Activated gamma-delta T cell (primary cell): ENCODE data around the gene ARHGEF5.
"Not testable (repeated sequence)": the region's sequence is repeated elsewhere in the genome, so short reads cannot be mapped to it uniquely, and the experiment has no call there.

Experiments
- DNase-seq: peaks from one replicate; lab custom pipeline; 2025; lab: John Stamatoyannopoulos, UW

The ARHGEF5 gene

GRCh38 chr7:144384071-144384470 is 28.9 kb downstream of the ARHGEF5 start:
- DNase-seq, result no peak

- DNase-seq, result no peak
Observed at GRCh38 chr7:144384555-144385245, 29.5 kb downstream of the ARHGEF5 start.

- no peak for DNase-seq
Observed at GRCh38 chr7:144386741-144387140, 31.5 kb downstream of the ARHGEF5 start.

DNA sequence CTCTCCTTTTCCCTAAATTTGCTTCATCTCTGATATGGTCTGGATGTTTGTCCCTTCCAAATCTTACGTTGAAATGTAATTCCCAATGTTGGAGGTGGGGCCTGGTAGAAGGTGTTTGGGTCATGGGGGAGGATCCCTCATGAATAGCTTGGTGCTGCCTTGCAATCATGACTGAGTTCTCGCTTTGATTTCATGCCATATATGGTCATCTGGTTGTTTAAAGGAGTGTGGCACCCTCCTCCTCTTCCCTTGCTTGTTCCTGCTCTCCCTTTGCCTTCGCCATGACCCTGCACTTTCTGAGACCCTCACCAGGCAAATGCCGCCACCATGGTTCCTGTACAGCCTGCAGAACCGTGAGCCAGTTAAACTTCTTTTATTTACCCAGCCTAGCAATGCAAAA is 33.7 kb downstream of the ARHGEF5 start:
- no peak for DNase-seq

GRCh38 chr7:144390481-144390880 is 35.3 kb downstream of the ARHGEF5 start:
- no peak for DNase-seq

DNA sequence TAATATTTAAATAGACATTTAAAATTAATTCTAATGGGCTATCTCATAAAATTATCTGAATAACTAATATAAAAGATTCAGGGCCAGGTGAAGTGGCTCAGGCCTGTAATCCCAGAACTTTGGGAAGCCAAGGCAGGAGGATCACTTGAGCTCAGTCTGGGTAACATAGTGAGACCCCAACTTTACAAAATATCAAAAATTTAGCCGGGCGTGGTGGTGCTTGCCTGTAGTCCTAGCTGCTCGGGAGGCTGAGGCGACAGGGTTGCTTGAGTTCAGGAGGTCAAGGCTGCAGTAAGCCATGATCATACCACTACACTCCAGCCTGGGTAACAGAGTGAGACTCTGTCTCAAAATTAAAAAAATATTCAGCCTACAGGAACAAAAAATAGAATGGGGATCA is 35.8 kb downstream of the ARHGEF5 start:
- DNase-seq, result no peak

GRCh38 chr7:144391823-144392255 is 36.6 kb downstream of the ARHGEF5 start:
- no peak for DNase-seq

DNA sequence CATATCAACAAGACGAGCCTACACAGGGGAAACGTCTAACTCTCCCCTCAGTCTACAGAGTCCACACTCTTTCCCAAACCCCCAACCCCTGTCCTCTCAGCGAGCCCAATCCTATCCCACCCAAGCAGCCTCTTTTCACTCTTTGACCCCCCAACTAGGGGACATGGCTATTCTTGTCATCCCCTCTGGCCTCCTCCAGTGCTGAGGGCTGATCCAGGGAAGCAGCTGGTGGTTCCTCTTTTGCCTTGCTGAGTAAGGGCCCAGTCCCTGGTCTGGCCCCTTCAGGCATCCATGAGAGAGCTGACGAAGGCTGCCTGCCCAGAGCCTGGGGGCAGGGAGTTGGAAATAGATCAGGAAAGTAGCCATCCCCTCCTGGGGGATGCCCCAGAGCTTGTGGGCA is 41.9 kb downstream of the ARHGEF5 start:
- DNase-seq, result no peak

GRCh38 chr7:144398291-144398690 is 43.1 kb downstream of the ARHGEF5 start:
- no peak for DNase-seq

DNA sequence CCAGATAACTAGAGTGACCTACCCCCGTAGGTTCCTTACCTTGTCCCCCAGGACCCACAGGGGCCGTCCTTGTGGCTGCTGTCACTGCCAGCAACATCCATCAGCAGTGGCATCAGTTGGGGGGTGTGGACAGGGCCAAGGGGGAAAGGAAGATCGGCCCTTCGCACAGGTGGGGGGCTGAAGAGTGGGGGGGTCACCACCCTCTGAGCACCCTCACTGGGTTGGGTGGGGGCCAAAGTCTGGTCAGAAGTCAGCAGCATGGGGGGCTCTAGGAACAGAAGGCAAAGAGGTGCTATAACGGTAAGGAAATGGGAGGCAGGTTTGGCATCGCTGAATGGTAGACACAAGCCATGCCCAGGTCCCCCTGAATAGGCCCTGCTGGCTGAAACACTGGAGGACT is 43.7 kb downstream of the ARHGEF5 start:
- no peak for DNase-seq

GRCh38 chr7:144399946-144400345 is 44.7 kb downstream of the ARHGEF5 start:
- no peak for DNase-seq

DNA sequence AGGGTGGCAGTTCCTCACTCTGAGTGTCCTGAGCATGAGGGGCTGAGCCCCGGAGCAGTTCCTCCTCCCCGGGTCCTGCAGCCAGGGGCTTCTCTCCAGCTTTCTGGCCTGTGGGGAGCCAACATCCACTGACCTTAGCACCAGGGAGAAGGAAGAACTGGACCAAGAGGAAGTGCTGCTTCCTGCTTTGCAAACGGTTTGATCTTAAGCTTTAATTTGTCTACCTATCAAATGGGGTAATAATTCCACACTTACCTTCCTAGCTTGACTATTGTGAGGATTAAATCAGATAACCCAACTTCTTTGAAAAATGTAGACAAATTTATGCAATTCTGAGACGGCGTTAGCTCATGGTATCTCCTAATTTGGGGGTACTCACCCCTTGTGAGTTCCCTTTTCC is 46.3 kb downstream of the ARHGEF5 start:
- DNase-seq, result no peak

- no peak for DNase-seq
Observed at GRCh38 chr7:144403102-144403501, 47.9 kb downstream of the ARHGEF5 start.

DNA sequence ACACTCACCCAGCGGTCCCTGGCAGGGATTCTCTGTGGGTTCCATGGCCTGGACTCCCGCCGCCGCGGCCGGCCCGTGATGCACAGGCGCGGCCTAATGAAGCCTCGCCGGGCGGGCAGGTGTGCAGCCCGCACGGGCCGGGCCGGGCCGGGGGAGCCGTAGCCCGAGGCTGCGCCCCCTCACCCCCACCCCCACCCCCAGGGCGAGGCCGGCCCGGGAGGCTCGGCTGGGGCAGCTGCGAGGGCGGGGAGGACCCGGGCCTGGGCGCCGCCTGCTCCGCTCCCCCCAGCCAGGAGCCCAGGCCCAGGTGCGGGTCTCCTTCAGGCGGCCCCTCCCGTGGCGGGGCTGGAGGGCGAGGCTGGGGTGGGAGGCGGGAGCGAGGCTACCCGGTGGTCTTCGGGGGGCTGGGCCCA is 48.5 kb downstream of the ARHGEF5 start, which contains the start of gene NOBOX:
Gene NOBOX (minus strand): TSS at position 45 of the 413 bp plus-strand sequence.
- DNase-seq, result no peak

DNA sequence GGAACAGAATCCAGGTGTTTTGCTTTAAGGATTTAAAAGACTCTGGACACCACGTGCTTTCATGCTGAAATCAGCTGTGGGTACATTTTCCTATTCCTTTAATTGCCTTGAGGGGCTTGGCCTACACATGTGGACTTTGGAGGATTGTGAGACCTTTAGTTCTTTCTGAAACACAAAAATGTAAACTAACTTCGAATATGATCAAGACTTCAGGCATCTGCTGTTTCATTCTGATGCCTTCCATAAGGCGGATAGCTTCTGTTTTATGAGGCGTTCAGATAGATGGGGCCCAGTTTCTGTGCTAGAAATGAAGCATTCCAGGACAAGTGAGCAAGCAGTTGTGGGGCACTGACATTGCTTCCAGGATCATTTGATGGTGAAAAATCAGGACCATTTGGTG is 49.7 kb downstream of the ARHGEF5 start:
- no peak for DNase-seq

DNA sequence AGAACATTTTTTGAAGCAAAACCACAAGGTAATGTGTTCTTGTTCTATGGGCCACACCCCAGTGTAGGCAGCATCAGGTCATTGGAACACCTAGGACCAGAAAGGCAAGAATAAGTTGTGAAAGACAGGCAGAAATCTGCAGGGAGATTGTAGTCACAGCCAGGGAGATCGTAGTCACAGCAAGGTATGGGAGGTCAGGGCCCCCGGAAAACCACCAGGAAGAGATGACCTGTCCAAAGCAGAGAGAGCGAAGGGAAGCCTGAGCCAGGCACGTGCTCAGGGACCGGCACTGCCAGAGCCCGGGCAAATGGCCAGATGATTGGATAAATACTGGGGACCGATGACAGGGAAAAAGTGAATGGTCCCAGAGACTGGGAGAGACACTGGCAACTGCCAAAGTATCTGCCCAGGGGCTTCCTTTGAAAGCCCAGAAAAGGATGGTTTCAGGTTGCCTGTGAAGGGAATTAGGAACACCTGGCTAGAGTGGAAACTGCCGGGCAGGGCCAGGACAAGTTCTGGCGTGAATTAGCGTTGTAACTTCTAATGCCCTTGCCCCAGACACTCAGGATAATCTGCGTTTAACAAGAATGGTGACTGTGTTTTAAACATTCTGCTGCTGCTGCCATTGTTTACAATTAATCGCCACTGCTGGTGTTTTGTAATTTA is 52.2 kb downstream of the ARHGEF5 start:
- no peak for DNase-seq

DNA sequence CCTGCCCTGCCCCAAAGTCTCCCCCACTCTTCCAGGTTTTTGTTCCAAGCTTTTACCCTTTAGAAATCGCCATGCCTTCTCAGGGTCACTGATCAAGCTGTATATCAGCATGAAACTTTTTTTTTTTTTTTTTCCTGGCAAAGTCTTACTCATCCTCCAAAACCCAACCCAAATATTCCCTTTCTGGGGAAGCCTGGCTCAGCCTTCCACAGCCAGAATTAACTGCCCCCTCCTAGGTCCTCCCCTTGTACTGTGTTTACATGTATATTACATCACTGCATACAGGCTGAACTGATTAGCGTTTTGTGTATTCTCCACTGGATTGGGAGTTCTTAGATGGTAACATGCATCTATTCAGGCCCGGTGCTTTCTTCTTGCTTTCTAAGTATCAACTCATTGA is 52.9 kb downstream of the ARHGEF5 start:
- DNase-seq, result no peak

DNA sequence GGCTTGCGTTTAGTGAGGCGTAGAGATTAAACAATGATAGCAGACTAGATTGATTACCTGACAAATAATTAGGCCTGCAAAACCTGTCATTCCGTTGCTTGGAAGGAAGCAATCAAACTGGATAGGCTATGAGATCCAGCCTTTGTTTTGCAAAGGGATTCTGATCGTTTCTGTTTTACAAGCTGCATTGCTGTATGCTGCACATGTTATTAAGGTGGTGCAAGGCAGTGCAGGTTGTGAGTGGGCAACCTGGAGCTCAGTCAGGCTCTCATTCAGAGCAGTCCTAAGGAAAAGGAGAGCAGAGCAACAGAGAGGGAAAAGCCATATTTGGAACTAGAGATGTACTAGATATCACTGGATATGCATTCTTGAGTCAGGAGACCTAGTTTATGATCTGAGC is 55.2 kb downstream of the ARHGEF5 start:
- no peak for DNase-seq

DNA sequence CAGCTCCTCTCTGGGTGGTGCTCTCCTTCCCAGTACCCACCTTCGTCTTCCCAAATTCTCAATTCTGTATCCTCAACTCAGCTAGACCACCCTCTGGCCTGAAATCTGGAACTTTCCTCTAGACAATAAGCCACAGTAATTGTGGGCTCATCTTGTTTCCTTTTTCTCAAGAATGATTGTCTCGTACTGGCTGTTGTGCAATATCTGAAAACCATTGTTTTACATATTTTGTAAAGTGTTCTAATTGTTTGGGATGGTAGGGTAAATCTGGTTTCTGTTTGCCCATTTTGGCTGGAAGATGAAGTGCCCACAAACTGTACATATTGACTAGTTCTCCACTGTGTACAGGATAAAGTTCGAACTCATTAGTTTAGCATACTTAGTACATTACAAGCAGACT is 59.6 kb downstream of the ARHGEF5 start:
- DNase-seq, result no peak

DNA sequence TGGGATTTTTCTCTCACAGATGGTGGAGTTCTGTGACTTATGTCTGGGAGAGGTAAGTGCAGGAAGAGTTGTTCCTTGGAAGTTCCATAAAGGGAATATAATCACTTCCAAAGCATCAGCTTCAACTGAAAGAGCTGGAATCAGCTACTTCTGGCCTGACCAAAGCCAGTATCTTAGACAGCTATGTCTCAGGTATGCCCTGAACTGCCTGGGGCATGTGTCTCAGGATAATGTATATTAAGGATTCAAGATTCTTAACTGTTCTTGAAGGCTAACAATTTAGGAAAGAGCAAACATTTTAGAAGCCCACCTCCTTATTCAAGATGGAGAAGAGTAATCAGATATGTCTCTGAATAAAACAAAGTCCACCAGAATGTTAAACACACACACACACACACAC is 60.7 kb downstream of the ARHGEF5 start:
- no peak for DNase-seq

GRCh38 chr7:144416341-144416740 is 61.1 kb downstream of the ARHGEF5 start:
- no peak for DNase-seq

DNA sequence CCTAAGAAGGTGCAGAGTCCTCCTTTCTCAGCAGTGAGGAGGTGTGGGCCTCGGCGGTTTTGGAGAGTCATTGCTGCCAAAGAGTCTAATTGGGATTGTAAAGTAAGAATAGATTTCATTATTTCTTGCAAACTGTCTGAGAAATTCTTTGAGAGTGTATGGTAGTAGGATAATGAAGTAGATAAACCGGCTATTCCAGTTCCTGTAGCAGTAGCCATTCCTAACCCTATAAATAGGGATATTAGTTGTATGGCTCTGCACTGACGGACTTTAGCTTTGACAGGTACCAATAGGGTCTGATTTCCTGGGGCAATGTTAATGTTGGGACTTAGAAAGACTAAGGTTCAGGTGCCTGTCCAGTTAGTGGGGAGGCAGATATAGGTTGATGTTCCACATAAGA is 63.7 kb downstream of the ARHGEF5 start:
- not testable (repeated sequence) for DNase-seq

DNA sequence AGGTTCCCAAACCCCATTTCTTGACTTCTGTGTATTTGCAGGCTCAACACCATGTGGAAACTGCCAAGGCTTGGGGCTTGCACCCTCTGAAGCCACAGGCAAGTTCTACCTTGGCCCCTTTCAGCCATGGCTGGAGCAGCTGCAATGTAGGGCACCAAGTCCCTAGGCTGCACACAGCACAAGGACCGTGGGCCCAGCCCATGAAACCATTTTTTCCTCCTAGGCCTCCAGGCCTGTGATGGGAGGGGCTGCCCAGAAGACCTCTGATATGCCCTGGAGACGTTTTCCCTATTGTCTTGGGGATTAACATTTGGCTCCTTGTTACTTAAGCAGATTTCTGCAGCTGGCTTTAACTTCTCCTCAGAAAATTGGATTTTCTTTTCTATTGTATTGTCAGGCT is 72.3 kb downstream of the ARHGEF5 start:
- DNase-seq, result not testable (repeated sequence)

- no peak for DNase-seq
Observed at GRCh38 chr7:144428431-144428830, 73.2 kb downstream of the ARHGEF5 start.
